Prostate gland (tissue), 2 donors: ENCODE results near the gene RFXAP. TPM values are rescaled to one million over a fixed set of nuclear protein-coding genes. Genes with fewer than 3 reads are reported as not detected.

Source experiments
- DNase-seq: peaks from one replicate; pipeline ENCODE4 v3.0.0-alpha.2; 2019; ENCODE audit warnings: low spot score
- H3K27ac ChIP-seq, 2 donors: fragments of 200-600 bp; sonication (generic); 2 replicates each; pipeline ENCODE4 v1.5.1; 2017 to 2019
- H3K27me3 ChIP-seq: fragments of 200-600 bp; sonication (generic); replicated peaks from 2 replicates; pipeline ENCODE4 v1.5.1; 2019; ENCODE audit not compliant: insufficient read depth
- H3K36me3 ChIP-seq, 2 donors: fragments of 200-600 bp; sonication (generic); 1 replicate in 1 of 2; 2 replicates in 1 of 2; pipeline versions ENCODE4 v1.5.1 to v1.8.1; 2017 to 2019
- H3K4me1 ChIP-seq: fragments of 200-600 bp; sonication (generic); replicated peaks from 2 replicates; pipeline ENCODE4 v1.5.1; 2019
- H3K4me3 ChIP-seq, 2 donors: fragments of 200-600 bp; sonication (generic); 2 replicates each; pipeline ENCODE4 v1.5.1; 2017 to 2019
- H3K9me3 ChIP-seq: fragments of 200-600 bp; sonication (generic); 2 replicates; pipeline ENCODE4 v1.5.1; 2017
- POLR2A ChIP-seq: fragments of 450-650 bp; IDR thresholded peaks from one replicate; pipeline ENCODE4 v1.6.1; 2016; ENCODE audit warnings: antibody characterized with exemption, mild to moderate bottlenecking
- POLR2AphosphoS5 ChIP-seq: sonication (generic); formaldehyde crosslinking; IDR thresholded peaks from one replicate; pipeline ENCODE4 v1.6.1; 2017; ENCODE audit warnings: antibody characterized with exemption
- WGBS: methylation state at CpG from one replicate; pipeline ENCODE4 v1.1.5; 2018; 5-methylcytosine and 5-hydroxymethylcytosine counted together
- intact Hi-C: fragments of 100-400 bp; cut with DNase I; formaldehyde crosslinking; loops from one replicate; pipeline ENCODE4 v1.14.2; 2022
- total RNA-seq, 2 donors: library from RNA; depleted of rRNA; stranded (reverse); fragments of >200 nt; gene quantifications; one replicate each; pipeline ENCODE4 v1.1.0, GENCODE V29; 2016
- TF ChIP-seq, protein P1 (sequence below), 4 experiments: fragments of 200-600 bp in 2 of 4; fragments of 450-650 bp in 2 of 4; sonication (generic) in 2 of 4; IDR thresholded peaks; 1 replicate in 3 of 4; 2 replicates in 1 of 4; pipeline ENCODE4 v1.5.1; 2016 to 2019; ENCODE audit warnings: antibody characterized with exemption in 4 of 4, mild to moderate bottlenecking in 2 of 4, moderate library complexity in 2 of 4

Gene RFXAP
- total RNA-seq, 2 donors from 2014 or later, result 4.3 to 4.9 TPM

- no peak overlapping the region for H3K4me3 ChIP-seq
- peaks cover 0 to 4% of the 10 kb centered on the region in 2 donors for H3K36me3 ChIP-seq
- intact Hi-C loops, result loop anchor here (2.0 kb wide), 1 partner anchor 123 kb away; no protein-coding TSS in a partner anchor
- no peaks in the 10 kb centered on the region for H3K27me3 ChIP-seq
- H3K9me3 ChIP-seq, result no peaks in the 10 kb centered on the region
- TF ChIP-seq POLR2AphosphoS5, result peak; percentile 25
- no peak for TF ChIP-seq POLR2A
- TF ChIP-seq, protein P1, sequence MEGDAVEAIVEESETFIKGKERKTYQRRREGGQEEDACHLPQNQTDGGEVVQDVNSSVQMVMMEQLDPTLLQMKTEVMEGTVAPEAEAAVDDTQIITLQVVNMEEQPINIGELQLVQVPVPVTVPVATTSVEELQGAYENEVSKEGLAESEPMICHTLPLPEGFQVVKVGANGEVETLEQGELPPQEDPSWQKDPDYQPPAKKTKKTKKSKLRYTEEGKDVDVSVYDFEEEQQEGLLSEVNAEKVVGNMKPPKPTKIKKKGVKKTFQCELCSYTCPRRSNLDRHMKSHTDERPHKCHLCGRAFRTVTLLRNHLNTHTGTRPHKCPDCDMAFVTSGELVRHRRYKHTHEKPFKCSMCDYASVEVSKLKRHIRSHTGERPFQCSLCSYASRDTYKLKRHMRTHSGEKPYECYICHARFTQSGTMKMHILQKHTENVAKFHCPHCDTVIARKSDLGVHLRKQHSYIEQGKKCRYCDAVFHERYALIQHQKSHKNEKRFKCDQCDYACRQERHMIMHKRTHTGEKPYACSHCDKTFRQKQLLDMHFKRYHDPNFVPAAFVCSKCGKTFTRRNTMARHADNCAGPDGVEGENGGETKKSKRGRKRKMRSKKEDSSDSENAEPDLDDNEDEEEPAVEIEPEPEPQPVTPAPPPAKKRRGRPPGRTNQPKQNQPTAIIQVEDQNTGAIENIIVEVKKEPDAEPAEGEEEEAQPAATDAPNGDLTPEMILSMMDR (IDR thresholded peaks at IDR 0.05), result peak in 3 of 4 experiments; percentile 46 to 66 (median 53)
- 29% methylated on average over 3 of the region's 3 CpGs for WGBS
- no peak overlapping the region for H3K27ac ChIP-seq
- no peaks in the 10 kb centered on the region for H3K4me1 ChIP-seq
- peak; percentile 26 for DNase-seq
These were observed 39.3 kb downstream of the RFXAP start for GRCh38 chr13:36858290-36858689.

GRCh38 chr13:36859259-36859658 is 40.2 kb downstream of the RFXAP start:
- H3K36me3 ChIP-seq, result peaks cover 0 to 4% of the 10 kb centered on the region in 2 donors
- no peaks in the 10 kb centered on the region for H3K27me3 ChIP-seq
- H3K4me3 ChIP-seq, result no peak overlapping the region
- DNase-seq, result no peak
- intact Hi-C loops, result loop anchor here (2.0 kb wide), 1 partner anchor 122 kb away; no protein-coding TSS in a partner anchor
- WGBS, result 95% methylated on average over 4 of the region's 4 CpGs
- H3K27ac ChIP-seq, result no peak overlapping the region
- no peaks in the 10 kb centered on the region for H3K9me3 ChIP-seq
- TF ChIP-seq, protein P1 (IDR thresholded peaks at IDR 0.05), result no peak
- TF ChIP-seq POLR2AphosphoS5 (no peak), POLR2A (no peak)
- no peaks in the 10 kb centered on the region for H3K4me1 ChIP-seq

- Histone ChIP-seq H3K36me3 (peaks cover 0 to 4% of the 10 kb centered on the region in 2 donors), H3K27ac (no peak overlapping the region), H3K9me3 (no peaks in the 10 kb centered on the region), H3K4me1 (no peaks in the 10 kb centered on the region), H3K4me3 (no peak overlapping the region), H3K27me3 (no peaks in the 10 kb centered on the region)
- TF ChIP-seq POLR2A (no peak), POLR2AphosphoS5 (no peak)
- TF ChIP-seq, protein P1 (IDR thresholded peaks at IDR 0.05), result no peak
- intact Hi-C loops, result no loop called here
- DNase-seq, result no peak
- WGBS, result 77% methylated on average over 6 of the region's 6 CpGs
These were observed 43.1 kb downstream of the RFXAP start for GRCh38 chr13:36862002-36862685.

- WGBS, result 84% methylated on average over 7 of the region's 7 CpGs
- no peak for DNase-seq
- intact Hi-C loops, result no loop called here
These were observed 43.7 kb downstream of the RFXAP start for GRCh38 chr13:36862722-36863121.

More at GRCh38 chr13:36862722-36863121, 43.7 kb downstream of the RFXAP start:
- Histone ChIP-seq H3K27ac (no peak overlapping the region), H3K4me3 (no peak overlapping the region), H3K4me1 (no peaks in the 10 kb centered on the region), H3K27me3 (no peaks in the 10 kb centered on the region), H3K36me3 (peaks cover 0 to 4% of the 10 kb centered on the region in 2 donors), H3K9me3 (no peaks in the 10 kb centered on the region)
- TF ChIP-seq, protein P1 (IDR thresholded peaks at IDR 0.05), result no peak
- TF ChIP-seq POLR2AphosphoS5, result no peak
- no peak for TF ChIP-seq POLR2A
